GM21367 (cell line): ENCODE measurements around the gene PEX26.

Source experiments
- ATAC-seq: cut with Tn5 transposase; IDR thresholded peaks from one replicate; pipeline ENCODE4 v1.9.1; 2021; ENCODE audit not compliant: unreplicated experiment

The PEX26 gene

DNA sequence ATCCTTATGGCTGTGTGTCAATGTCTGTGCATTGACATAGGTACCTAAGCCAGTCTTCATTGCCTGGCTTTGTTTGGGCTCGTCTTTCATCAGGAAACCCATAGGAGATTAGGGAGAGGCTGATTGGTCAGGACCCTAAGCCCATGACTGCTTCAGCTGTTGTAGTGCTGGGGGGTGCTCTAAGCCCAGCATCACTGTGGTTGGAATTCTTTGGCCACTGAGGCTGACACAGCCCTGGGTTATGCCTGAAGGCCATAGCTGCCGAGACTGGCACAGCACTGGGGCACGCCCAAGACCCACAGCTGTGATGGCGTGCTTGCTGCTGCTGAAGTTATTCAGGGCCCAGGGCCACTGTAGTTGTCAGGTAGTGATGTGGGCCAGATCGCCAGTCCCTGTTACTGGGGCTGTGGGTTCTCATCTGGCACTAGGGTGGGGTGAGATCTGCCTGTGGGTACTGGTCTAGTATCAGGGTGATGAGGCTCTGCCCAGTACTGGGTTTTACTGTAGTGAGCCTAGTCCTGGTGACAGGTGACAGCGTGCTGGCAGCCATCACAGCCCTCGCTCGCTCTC, 77.1 kb downstream of the PEX26 start:
- no peak for ATAC-seq
